HG02970 (cell line): ENCODE measurements around the gene DGKD.
"Not testable (repeated sequence)": the region's sequence is repeated elsewhere in the genome, so short reads cannot be mapped to it uniquely, and the experiment has no call there.

Experiments used
- ATAC-seq: cut with Tn5 transposase; IDR thresholded peaks from one replicate; pipeline ENCODE4 v1.9.1; 2021; ENCODE audit warnings: mild to moderate bottlenecking, moderate library complexity, moderate number of reproducible peaks; ENCODE audit not compliant: unreplicated experiment, low FRiP score

The DGKD gene

GRCh38 chr2:233336091-233336490, 18.2 kb upstream of the DGKD start:
- ATAC-seq = not testable (repeated sequence)

- ATAC-seq = no peak
Measured at GRCh38 chr2:233336541-233336940, 17.8 kb upstream of the DGKD start.

DNA sequence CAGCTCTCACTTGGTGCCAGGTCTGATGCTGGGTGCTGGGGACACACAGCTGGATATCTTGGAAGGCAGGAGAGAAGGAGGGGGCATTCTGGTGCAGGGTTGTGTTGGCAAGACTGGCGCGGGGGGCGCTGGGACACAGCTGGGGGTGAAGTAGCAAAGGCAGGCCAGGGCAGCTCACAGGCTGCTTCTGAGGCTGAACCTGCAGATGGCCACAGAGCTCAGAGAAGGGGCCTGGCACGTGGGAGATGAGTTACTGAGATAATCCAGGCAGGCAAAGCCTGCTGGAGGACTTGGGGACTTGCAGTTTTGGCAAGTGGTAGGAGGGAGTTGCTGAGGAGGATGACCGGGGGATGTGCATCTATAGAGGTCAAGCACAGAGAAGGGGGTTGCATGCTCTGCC, 16.2 kb upstream of the DGKD start:
- no peak for ATAC-seq

DNA sequence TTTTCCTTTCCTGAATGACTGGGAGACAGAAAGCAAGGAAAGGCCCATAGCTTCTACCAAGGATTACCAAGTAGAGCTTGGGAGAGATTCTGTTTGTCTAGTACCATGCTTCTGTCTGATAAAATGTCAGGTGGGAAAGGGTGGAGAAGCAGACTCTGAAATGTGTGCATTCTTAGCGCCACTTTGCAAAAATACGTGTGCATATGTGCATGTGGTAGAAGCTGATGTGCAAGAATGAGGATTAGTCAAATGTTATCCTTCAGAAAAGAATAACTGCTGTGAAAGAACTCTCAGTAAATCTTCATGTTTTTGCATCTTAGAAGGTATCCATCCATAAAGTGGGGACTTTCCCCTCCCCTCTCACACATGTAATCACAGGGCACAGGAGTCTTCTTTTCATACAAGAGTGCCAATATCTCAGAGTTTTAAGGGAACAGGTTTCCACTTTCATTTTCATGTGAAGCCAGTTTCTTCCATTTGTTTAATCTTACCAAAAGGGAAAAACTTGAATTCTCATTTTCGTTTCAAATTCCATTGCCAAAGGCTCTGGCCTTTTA, 15.4 kb upstream of the DGKD start:
- no peak for ATAC-seq

DNA sequence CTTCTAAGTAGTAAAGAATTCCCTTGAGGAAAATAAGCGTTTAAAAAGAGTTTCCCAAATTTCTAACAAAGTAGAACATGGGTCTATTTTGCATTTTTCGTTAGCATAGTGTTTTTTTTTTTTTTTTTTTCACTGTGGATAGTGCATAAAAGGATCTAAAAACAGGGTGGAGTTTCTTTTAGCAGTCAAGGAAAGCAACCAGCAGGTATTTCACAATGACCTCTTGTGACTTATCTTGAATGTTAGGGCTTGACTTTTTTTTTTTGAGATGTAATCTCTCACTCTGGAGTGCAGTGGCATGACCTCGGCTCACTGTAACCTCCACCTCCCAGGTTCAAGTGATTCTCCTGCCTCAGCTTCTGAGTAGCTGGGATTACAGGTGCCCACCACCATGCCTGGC, 14.9 kb upstream of the DGKD start:
- no peak for ATAC-seq

- no peak for ATAC-seq
Measured at GRCh38 chr2:233341296-233341695, 13.0 kb upstream of the DGKD start.

GRCh38 chr2:233342301-233342700, 12.0 kb upstream of the DGKD start:
- no peak for ATAC-seq

- no peak for ATAC-seq
Measured at GRCh38 chr2:233343171-233343705, 11.1 kb upstream of the DGKD start.

DNA sequence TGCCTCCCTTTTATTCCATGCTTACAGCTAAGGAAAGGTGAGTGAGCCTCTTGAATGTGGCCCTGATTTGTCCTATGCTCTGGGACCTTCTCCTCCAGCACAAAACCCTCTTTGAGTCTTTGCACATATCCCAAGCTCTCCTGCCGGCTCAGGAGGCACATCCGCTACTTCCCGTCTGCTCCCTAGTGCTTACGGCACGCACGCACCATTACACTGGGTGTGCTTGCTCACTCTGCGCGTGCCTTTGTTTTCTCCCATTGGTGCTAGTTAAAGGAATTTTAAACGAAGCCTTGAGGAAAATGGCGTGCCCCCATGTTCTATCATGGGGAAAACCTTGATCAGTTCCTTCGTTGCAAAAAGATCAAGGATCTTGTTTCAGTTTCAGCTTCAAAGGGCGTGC, 7.9 kb upstream of the DGKD start:
- no peak for ATAC-seq

DNA sequence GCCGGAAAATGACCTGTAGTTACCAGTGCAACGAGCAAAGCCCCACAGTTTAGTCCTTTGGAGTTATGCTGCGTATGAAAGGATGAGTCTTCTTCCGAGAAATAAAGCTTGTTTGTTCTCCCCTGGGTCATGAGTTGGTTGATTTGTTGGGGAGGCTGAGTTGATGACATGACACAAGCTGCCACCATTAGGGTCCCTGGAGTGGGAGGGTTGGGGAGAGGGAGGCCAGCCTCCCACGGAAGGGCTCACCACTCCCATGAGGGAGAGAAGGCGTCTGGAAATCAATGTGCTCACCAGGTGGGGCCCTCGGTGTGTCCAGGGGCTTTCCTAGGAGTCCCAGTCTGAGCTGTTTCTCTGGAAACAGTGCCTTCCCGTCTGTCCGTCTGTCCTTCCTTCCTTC, 7.4 kb upstream of the DGKD start:
- ATAC-seq = no peak

GRCh38 chr2:233349005-233349998, 5.0 kb upstream of the DGKD start:
- no peak for ATAC-seq

GRCh38 chr2:233350708-233351107, 3.6 kb upstream of the DGKD start:
- no peak for ATAC-seq

- ATAC-seq = no peak
Measured at GRCh38 chr2:233351423-233351822, 2.9 kb upstream of the DGKD start.

DNA sequence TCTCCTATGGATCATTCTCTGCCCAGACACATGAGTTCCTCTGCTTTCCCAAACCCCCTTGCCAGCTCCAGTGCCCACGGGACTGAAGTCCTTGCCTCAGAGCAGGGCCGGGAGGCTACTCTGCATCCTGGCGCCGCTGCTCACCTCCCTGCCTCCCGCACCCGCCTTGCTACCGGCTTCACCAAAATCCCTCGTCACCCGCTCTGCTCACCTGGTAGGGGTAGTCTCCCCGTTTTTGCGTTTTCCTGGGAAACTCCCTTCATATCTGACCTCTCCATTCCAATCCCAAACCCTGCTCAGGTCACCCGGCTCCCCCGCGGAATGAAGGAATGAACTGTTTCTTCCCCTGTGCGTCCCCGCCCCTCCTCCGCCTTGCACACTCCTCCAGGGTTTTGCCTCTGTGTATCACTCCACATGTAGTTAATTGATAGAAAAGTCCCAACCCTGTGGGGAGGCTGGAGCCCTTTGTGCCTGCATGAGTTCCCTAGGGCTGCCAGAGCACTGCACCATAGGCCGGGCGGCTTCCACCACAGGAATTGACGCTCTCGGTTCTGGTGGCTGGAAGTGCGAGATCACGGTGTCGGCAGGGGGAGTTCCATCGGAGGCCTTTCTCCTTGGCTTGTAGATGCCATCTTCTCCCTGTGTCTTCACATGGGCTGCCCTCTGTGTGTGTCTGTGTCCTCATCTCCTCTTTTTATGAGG, 2.0 kb upstream of the DGKD start:
- no peak for ATAC-seq

DNA sequence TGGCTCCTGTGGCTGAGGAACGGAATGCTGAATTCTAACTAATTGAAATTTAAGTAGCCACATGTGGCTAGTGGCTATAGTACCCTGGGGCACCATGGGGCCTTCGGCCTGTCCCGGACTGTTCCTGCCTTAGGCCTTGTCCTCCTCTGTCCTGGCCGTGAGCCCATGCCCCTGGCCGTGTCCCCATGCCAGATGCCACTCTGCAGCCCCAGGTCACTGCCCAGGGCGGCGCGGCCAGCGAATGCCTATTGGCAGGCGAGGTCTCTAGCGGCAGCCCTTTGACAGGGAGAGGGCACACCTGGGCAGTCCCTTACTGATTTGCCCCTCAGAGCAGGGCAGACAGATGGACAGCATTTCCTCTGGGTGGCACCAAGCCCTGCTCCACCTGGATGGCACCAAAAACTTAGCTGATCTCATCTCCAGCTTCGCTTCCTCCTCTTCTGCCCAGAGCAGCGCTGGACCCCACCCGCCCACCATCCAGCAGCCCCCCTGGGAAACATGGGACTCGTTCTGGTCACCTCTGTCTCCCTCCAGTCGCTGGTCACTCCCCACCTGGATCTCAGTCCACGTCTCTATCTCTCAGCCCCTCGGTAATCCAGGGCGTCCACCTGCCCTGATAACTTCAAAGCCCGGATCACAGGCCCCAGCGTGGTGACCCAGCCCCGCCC, 1.1 kb upstream of the DGKD start:
- ATAC-seq = no peak

DNA sequence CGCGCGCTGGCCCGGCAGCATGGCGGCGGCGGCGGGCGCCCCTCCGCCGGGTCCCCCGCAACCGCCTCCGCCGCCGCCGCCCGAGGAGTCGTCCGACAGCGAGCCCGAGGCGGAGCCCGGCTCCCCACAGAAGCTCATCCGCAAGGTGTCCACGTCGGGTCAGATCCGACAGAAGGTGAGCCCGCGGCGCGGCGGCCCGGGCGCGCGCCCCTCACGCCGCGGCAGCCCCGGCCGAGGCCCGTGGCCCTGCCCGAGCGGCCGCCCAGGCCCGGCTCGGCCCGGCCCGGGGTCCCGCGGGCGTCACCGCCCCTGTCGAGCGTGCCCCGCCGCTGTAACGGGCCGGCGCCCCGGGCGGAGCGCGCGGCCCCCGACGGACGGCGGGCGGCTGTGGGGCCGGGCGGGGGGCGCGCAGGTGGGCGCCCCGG, 218 bp downstream of the DGKD start:
- ATAC-seq = peak; percentile 36

DNA sequence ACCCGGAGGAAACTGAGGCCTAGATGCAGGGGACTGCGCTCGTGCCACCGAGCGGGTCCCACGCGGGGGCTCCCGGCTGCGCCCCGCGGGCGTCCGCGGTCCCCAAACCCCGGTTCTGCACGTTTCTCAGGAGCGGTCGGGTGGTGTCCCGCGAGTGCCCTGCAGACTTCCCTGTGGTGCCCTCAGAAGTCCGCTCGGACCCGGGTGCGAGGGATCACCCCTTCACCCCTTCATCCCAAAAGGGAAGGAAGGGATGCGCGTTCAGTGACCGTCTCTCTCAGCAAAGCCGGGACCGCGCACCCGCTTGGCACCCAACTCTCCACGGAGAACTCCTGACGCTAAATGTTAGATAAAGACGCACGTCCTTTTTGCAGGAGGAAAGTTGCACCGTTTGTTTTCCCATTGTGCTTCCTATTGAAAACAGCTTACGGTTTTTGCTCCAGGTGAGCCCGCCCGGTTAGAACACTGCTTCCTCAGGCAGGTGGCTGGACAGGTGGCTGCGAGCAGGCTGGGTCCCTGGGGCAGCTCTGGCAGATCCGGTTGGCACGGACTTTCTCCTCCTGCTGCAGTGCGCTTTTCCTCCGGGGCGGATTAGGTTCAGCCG, 779 bp downstream of the DGKD start:
- no peak for ATAC-seq

DNA sequence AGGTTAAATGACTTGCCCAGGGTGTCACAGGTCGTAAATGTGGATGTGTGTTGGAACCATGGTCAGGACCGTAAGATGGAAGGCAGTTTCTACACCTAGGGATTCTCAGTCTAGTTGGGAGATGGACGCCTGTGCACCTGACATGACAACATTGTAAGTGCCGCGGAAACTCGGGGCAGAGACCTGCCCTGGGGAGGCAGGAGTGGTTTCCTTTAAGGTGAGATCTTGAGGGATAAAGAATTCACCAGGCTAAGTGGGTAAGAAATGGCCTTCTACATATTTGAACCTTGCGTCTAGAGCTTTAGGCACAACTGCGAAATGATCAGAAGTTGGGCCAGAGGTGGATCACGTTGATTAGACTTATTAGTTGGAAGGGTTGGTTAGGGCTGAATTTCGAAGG, 1.6 kb downstream of the DGKD start:
- ATAC-seq = no peak

DNA sequence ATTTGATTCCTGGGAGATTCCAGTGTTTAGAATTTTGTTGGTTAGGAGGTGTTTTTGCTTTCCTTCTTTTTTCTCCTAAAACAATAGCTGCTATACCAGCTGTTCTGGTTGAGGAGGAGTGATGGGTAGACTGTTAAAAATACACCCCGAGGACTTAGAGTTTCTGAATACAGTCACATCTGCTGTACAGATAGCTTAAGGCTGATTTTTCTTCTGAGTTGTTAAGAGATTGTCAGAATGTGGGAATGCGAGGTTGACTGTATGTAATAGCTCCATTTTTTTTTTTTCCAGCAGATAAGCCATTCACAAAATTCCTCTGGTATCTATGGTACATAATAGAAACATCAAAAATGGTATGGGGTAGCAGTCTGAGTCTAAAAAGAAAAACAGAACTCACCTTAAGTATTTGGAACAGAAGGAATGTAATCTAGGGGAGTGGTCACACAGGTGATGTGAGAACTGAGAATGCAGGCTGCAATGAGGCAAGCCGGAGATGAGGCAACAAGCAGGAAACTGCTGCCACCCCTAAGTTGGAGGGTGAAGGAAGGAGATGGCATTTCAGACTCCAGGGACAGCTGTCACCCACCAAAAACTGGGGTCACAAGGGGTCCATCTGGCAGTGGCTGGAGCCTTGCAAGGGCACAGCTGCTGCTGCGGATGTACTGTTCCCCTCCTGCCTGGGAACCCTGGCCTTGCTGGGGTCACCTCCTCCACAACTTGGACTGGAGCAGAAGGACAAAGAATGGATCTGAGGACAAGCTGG, 2.4 kb downstream of the DGKD start:
- no peak for ATAC-seq
